HUES6 (cell line): Measurements from ENCODE around the gene STEAP1B.

Experiments used
- H3K27ac ChIP-seq: 2 replicates; pipeline ENCODE4 v1.7.0; 2013; ENCODE audit warnings: low read depth, mild to moderate bottlenecking, low read length, inconsistent platforms
- H3K27me3 ChIP-seq: 2 replicates; pipeline ENCODE4 v1.6.1; 2013; ENCODE audit warnings: low read length; ENCODE audit not compliant: control insufficient read depth, insufficient read depth
- H3K36me3 ChIP-seq: 2 replicates; pipeline ENCODE4 v1.6.1; 2013; ENCODE audit warnings: low read length; ENCODE audit not compliant: control insufficient read depth, insufficient read depth
- H3K4me1 ChIP-seq: 2 replicates; pipeline ENCODE4 v1.6.1; 2013; ENCODE audit warnings: low read length; ENCODE audit not compliant: control insufficient read depth, insufficient read depth
- H3K4me3 ChIP-seq: 2 replicates; pipeline ENCODE4 v1.5.1; 2013; ENCODE audit warnings: low read depth, low read length
- H3K9ac ChIP-seq: one replicate; pipeline ENCODE4 v1.6.1; 2013; ENCODE audit warnings: mild to moderate bottlenecking, low read length
- H3K9me3 ChIP-seq: 2 replicates; pipeline ENCODE4 v1.6.1; 2013; ENCODE audit warnings: low read depth, low read length; ENCODE audit not compliant: control insufficient read depth, insufficient read depth

STEAP1B gene

GRCh38 chr7:22427855-22428254 lies 72.1 kb downstream of the STEAP1B start:
- Histone ChIP-seq H3K4me3 (no peak overlapping the region), H3K27ac (no peak overlapping the region), H3K9me3 (no peaks in the 10 kb centered on the region)

GRCh38 chr7:22427104-22427503 lies 72.9 kb downstream of the STEAP1B start:
- no peaks in the 10 kb centered on the region for H3K36me3 ChIP-seq
- no peaks in the 10 kb centered on the region for H3K27me3 ChIP-seq
- H3K9me3 ChIP-seq, result no peaks in the 10 kb centered on the region
- no peak overlapping the region for H3K4me3 ChIP-seq
- no peaks in the 10 kb centered on the region for H3K4me1 ChIP-seq
- no peak overlapping the region for H3K27ac ChIP-seq
- no peak overlapping the region for H3K9ac ChIP-seq

More at GRCh38 chr7:22427855-22428254, 72.1 kb downstream of the STEAP1B start:
- Histone ChIP-seq H3K36me3 (no peaks in the 10 kb centered on the region), H3K9ac (no peak overlapping the region), H3K4me1 (peaks cover 5% of the 10 kb centered on the region), H3K27me3 (no peaks in the 10 kb centered on the region)

GRCh38 chr7:22426463-22427094 lies 73.4 kb downstream of the STEAP1B start:
- H3K27ac ChIP-seq, result no peak overlapping the region
- no peak overlapping the region for H3K4me3 ChIP-seq
- no peaks in the 10 kb centered on the region for H3K36me3 ChIP-seq
- H3K9me3 ChIP-seq, result no peaks in the 10 kb centered on the region
- H3K4me1 ChIP-seq, result no peaks in the 10 kb centered on the region
- H3K9ac ChIP-seq, result no peak overlapping the region
- no peaks in the 10 kb centered on the region for H3K27me3 ChIP-seq

GRCh38 chr7:22425361-22425760 lies 74.6 kb downstream of the STEAP1B start:
- no peak overlapping the region for H3K27ac ChIP-seq
- no peaks in the 10 kb centered on the region for H3K9me3 ChIP-seq
- no peaks in the 10 kb centered on the region for H3K4me1 ChIP-seq

GRCh38 chr7:22422831-22423615 lies 77.0 kb downstream of the STEAP1B start:
- Histone ChIP-seq H3K27ac (no peak overlapping the region), H3K27me3 (no peaks in the 10 kb centered on the region), H3K36me3 (no peaks in the 10 kb centered on the region), H3K9me3 (no peaks in the 10 kb centered on the region), H3K4me3 (no peak overlapping the region), H3K4me1 (no peaks in the 10 kb centered on the region), H3K9ac (no peak overlapping the region)

More at GRCh38 chr7:22425361-22425760, 74.6 kb downstream of the STEAP1B start:
- Histone ChIP-seq H3K9ac (no peak overlapping the region), H3K4me3 (no peak overlapping the region), H3K27me3 (no peaks in the 10 kb centered on the region), H3K36me3 (no peaks in the 10 kb centered on the region)

- Histone ChIP-seq H3K4me1 (no peaks in the 10 kb centered on the region), H3K27me3 (no peaks in the 10 kb centered on the region), H3K9me3 (no peaks in the 10 kb centered on the region), H3K27ac (no peak overlapping the region), H3K36me3 (no peaks in the 10 kb centered on the region), H3K4me3 (no peak overlapping the region), H3K9ac (no peak overlapping the region)
Measured at GRCh38 chr7:22420973-22421635, 78.9 kb downstream of the STEAP1B start.

GRCh38 chr7:22420008-22420407 lies 80.0 kb downstream of the STEAP1B start:
- no peak overlapping the region for H3K27ac ChIP-seq
- no peaks in the 10 kb centered on the region for H3K36me3 ChIP-seq
- no peak overlapping the region for H3K9ac ChIP-seq
- no peaks in the 10 kb centered on the region for H3K27me3 ChIP-seq
- no peaks in the 10 kb centered on the region for H3K9me3 ChIP-seq
- H3K4me1 ChIP-seq, result no peaks in the 10 kb centered on the region
- H3K4me3 ChIP-seq, result no peak overlapping the region

GRCh38 chr7:22419488-22419887 lies 80.5 kb downstream of the STEAP1B start:
- no peak overlapping the region for H3K27ac ChIP-seq
- H3K9ac ChIP-seq, result no peak overlapping the region
- no peak overlapping the region for H3K4me3 ChIP-seq
- H3K36me3 ChIP-seq, result no peaks in the 10 kb centered on the region
- H3K4me1 ChIP-seq, result no peaks in the 10 kb centered on the region
- H3K27me3 ChIP-seq, result no peaks in the 10 kb centered on the region
- H3K9me3 ChIP-seq, result no peaks in the 10 kb centered on the region

- H3K36me3 ChIP-seq, result no peaks in the 10 kb centered on the region
- no peak overlapping the region for H3K4me3 ChIP-seq
- H3K27me3 ChIP-seq, result no peaks in the 10 kb centered on the region
- no peaks in the 10 kb centered on the region for H3K4me1 ChIP-seq
- H3K9me3 ChIP-seq, result no peaks in the 10 kb centered on the region
- no peak overlapping the region for H3K27ac ChIP-seq
- no peak overlapping the region for H3K9ac ChIP-seq
Measured at GRCh38 chr7:22418251-22419046, 81.5 kb downstream of the STEAP1B start.

- Histone ChIP-seq H3K9me3 (no peaks in the 10 kb centered on the region), H3K4me1 (no peaks in the 10 kb centered on the region), H3K27ac (no peak overlapping the region), H3K36me3 (no peaks in the 10 kb centered on the region), H3K27me3 (no peaks in the 10 kb centered on the region), H3K4me3 (no peak overlapping the region), H3K9ac (no peak overlapping the region)
Measured at GRCh38 chr7:22417841-22418240, 82.1 kb downstream of the STEAP1B start.
